ENCODE measurements around the gene RNF111. TPM values are rescaled to one million over a fixed set of nuclear protein-coding genes. Genes with fewer than 3 reads are reported as not detected.
A peak's percentile ranks its signal among the peaks of the same experiment; 100 is the strongest.

RNF111 gene
- total and polyA plus RNA-seq, 10 of the 15 experiments (the other 5 are each of a cell fraction or from before 2014, with no cell fraction given), result 8.6 to 34.7 (median 15.7) TPM

GRCh38 chr15:59140422-59141226 lies 153.2 kb downstream of the RNF111 start:
- intact Hi-C loops (cut with micrococcal nuclease; ENCODE audit: unreplicated experiment), result loop anchor here (5.0 kb wide), 1 partner anchor 352 kb away; no protein-coding TSS in a partner anchor
- Histone ChIP-seq H3K27me3 (replicated peaks in 1 of 2; ENCODE audit: control insufficient read depth in 2 of 2, insufficient read depth in 2 of 2, low read length in 1 of 2) (no peaks in the 10 kb centered on the region), H3K9me3 (replicated peaks; ENCODE audit: control insufficient read depth, insufficient read depth, low read length) (no peaks in the 10 kb centered on the region), H3K4me2 (ENCODE audit: control insufficient read depth, insufficient read depth) (no peak overlapping the region), H3K36me3 (ENCODE audit: control insufficient read depth in 2 of 2, insufficient read depth in 2 of 2, low read length in 1 of 2) (peaks cover 23 to 38% of the 10 kb centered on the region in 2 experiments), H3K4me3 (no peak overlapping the region), H3K27ac (ENCODE audit: control insufficient read depth, insufficient read depth) (no peak overlapping the region), H3K79me2 (ENCODE audit: control insufficient read depth, insufficient read depth, low read length) (no peaks in the 10 kb centered on the region), H4K20me1 (ENCODE audit: control insufficient read depth, insufficient read depth) (no peaks in the 10 kb centered on the region), H3K9ac (ENCODE audit: control insufficient read depth, insufficient read depth, low read length) (no peak overlapping the region), H2AFZ (ENCODE audit: control insufficient read depth, low read depth, low read length) (no peak overlapping the region), H3K4me1 (ENCODE audit: control insufficient read depth, insufficient read depth, low read length) (peaks cover 6% of the 10 kb centered on the region)
- WGBS (ENCODE audit: insufficient coverage, insufficient replicate concordance, low lambda C conversion rate, missing lambda C conversion rate), result 69% methylated on average over 9 of the region's 9 CpGs
- ATAC-seq (peak; percentile 56), DNase-seq (ENCODE audit: low read depth, low spot score) (no peak), FAIRE-seq (no peak)
- CTCF ChIA-PET, result interaction anchor here (1.0 kb wide), 1 partner anchor 389 kb away, joined by 3 read pairs; no protein-coding TSS in a partner anchor
- BruUV-seq (replicated peaks), result no TSS peak
- RAD21 ChIA-PET (ENCODE audit: unreplicated experiment), result interaction anchor here (1.7 kb wide), 1 partner anchor 161 kb away, joined by 5 read pairs; no protein-coding TSS in a partner anchor
- POLR2A ChIA-PET, result no interaction called here
- no peak for TF ChIP-seq ETV6 (conservative IDR thresholded peaks at IDR 0.05 in 1 of 2, IDR thresholded peaks at IDR 0.05 in 1 of 2; ENCODE audit: borderline replicate concordance in 1 of 2, low read depth in 1 of 2)
- TF ChIP-seq ATF7 (IDR thresholded peaks at IDR 0.05; ENCODE audit: low read depth), result peak; percentile 52
- TF ChIP-seq POLR2A (IDR thresholded peaks at IDR 0.05; ENCODE audit: low read depth, low read length), result peak; percentile 31; the same call in 1 of the 2 replicates
- SMC1A ChIA-PET (ENCODE audit: uncharacterized antibody, unreplicated experiment), result no interaction called here
- in situ Hi-C loops (cut with MboI), result no loop called here

- 99% methylated on average over 5 of the region's 5 CpGs for WGBS (ENCODE audit: insufficient coverage, insufficient replicate concordance, low lambda C conversion rate, missing lambda C conversion rate)
- ChIA-PET RAD21 (ENCODE audit: unreplicated experiment) (no interaction called here), CTCF (interaction anchor here (1.1 to 1.3 kb wide), 3 partner anchors 357 to 386 kb away, joined by 3 to 4 read pairs (median 3); no protein-coding TSS in a partner anchor), SMC1A (ENCODE audit: uncharacterized antibody, unreplicated experiment) (no interaction called here), POLR2A (no interaction called here)
- DNase-seq (ENCODE audit: low read depth, low spot score), result no peak
- peaks cover 14 to 34% of the 10 kb centered on the region in 2 experiments for H3K36me3 ChIP-seq (ENCODE audit: control insufficient read depth in 2 of 2, insufficient read depth in 2 of 2, low read length in 1 of 2)
- ATAC-seq, result no peak
- in situ Hi-C loops (cut with MboI) (no loop called here), intact Hi-C loops (cut with micrococcal nuclease; ENCODE audit: unreplicated experiment) (loop anchor here (5.0 kb wide), 1 partner anchor 349 kb away; no protein-coding TSS in a partner anchor)
- no peak overlapping the region for H3K4me3 ChIP-seq
- no peaks in the 10 kb centered on the region for H4K20me1 ChIP-seq (ENCODE audit: control insufficient read depth, insufficient read depth)
- H3K4me1 ChIP-seq (ENCODE audit: control insufficient read depth, insufficient read depth, low read length), result no peaks in the 10 kb centered on the region; the same call in 1 of the 2 replicates
- H3K27me3 ChIP-seq (replicated peaks in 1 of 2; ENCODE audit: control insufficient read depth in 2 of 2, insufficient read depth in 2 of 2, low read length in 1 of 2), result no peaks in the 10 kb centered on the region
- no peak overlapping the region for H3K9ac ChIP-seq (ENCODE audit: control insufficient read depth, insufficient read depth, low read length)
- no peak for FAIRE-seq
- H3K79me2 ChIP-seq (ENCODE audit: control insufficient read depth, insufficient read depth, low read length), result no peaks in the 10 kb centered on the region
- no peak overlapping the region for H2AFZ ChIP-seq (ENCODE audit: control insufficient read depth, low read depth, low read length)
- no peak overlapping the region for H3K4me2 ChIP-seq (ENCODE audit: control insufficient read depth, insufficient read depth)
- no peaks in the 10 kb centered on the region for H3K9me3 ChIP-seq (replicated peaks; ENCODE audit: control insufficient read depth, insufficient read depth, low read length)
- BruUV-seq (replicated peaks), result no TSS peak
- no peak overlapping the region for H3K27ac ChIP-seq (ENCODE audit: control insufficient read depth, insufficient read depth)
- TF ChIP-seq SREBF1 (IDR thresholded peaks at IDR 0.05; ENCODE audit: low read length) (no peak), NKRF (conservative IDR thresholded peaks at IDR 0.05) (no peak), NR2C1 (IDR thresholded peaks at IDR 0.05) (no peak), CREB1 (IDR thresholded peaks at IDR 0.05; ENCODE audit: low read depth) (no peak), ZBTB11 (CRISPR knock-in tag; IDR thresholded peaks at IDR 0.05) (no peak), NFIC (IDR thresholded peaks at IDR 0.05; ENCODE audit: low read depth, low read length) (no peak), RBBP5 (conservative IDR thresholded peaks at IDR 0.05) (no peak), CBFB (IDR thresholded peaks at IDR 0.05; ENCODE audit: low read depth) (no peak)
These were observed 155.8 kb downstream of the RNF111 start for GRCh38 chr15:59143281-59143680.

Data from GM12878 (cell line).